Upper lobe of left lung (tissue), 4 donors: ENCODE measurements around the gene NPHP1.
"Not testable (repeated sequence)": the region's sequence is repeated elsewhere in the genome, so short reads cannot be mapped to it uniquely, and the experiment has no call there.

Source experiments
- POLR2A ChIP-seq, 4 donors: fragments of 450-650 bp; IDR thresholded peaks; one replicate each; pipeline ENCODE4 v1.5.1; 2016 to 2017; ENCODE audit warnings: antibody characterized with exemption in 4 of 4, mild to moderate bottlenecking in 2 of 4
- TF ChIP-seq, protein P1 (sequence below), 6 experiments: fragments of 450-650 bp in 4 of 6; fragments of 200-600 bp in 2 of 6; sonication (generic) in 2 of 6; IDR thresholded peaks; one replicate each; pipeline ENCODE4 v1.5.1; 2016 to 2019; ENCODE audit warnings: antibody characterized with exemption in 6 of 6

DNA sequence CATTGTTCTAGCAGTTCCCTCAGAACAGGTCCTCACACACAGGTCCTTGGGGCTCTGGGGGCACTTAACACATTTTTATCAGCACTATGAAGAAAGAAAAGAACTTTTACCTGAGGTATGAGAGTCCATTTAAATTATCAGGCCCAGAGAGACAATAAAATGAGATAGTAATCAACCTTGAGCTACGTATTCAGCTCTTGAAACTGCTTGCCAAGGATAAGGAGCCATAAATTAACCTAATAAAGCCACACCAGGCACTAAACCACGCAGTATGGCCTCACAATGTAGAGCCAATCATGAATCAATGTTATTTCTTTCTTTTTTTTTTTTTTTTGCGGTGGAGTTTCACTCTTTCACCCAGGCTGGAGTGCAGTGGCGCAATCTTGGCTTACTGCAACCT, 126.7 kb downstream of the NPHP1 start:
- TF ChIP-seq, protein P1, sequence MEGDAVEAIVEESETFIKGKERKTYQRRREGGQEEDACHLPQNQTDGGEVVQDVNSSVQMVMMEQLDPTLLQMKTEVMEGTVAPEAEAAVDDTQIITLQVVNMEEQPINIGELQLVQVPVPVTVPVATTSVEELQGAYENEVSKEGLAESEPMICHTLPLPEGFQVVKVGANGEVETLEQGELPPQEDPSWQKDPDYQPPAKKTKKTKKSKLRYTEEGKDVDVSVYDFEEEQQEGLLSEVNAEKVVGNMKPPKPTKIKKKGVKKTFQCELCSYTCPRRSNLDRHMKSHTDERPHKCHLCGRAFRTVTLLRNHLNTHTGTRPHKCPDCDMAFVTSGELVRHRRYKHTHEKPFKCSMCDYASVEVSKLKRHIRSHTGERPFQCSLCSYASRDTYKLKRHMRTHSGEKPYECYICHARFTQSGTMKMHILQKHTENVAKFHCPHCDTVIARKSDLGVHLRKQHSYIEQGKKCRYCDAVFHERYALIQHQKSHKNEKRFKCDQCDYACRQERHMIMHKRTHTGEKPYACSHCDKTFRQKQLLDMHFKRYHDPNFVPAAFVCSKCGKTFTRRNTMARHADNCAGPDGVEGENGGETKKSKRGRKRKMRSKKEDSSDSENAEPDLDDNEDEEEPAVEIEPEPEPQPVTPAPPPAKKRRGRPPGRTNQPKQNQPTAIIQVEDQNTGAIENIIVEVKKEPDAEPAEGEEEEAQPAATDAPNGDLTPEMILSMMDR (IDR thresholded peaks at IDR 0.05): not testable (repeated sequence)
- TF ChIP-seq POLR2A (IDR thresholded peaks at IDR 0.05): not testable (repeated sequence)
